Fibroblast of the aortic adventitia (primary cell): ENCODE measurements around the gene TMX2. TPM values are rescaled to one million over a fixed set of nuclear protein-coding genes. Genes with fewer than 3 reads are reported as not detected.
A peak's percentile ranks its signal among the peaks of the same experiment; 100 is the strongest.
"Not testable (repeated sequence)": the region's sequence is repeated elsewhere in the genome, so short reads cannot be mapped to it uniquely, and the experiment has no call there.

Source experiments
- DNase-seq: peaks from one replicate; pipeline ENCODE4 v3.0.0-alpha.2; 2010; ENCODE audit warnings: low read depth
- H3K4me3 ChIP-seq: 2 replicates; pipeline ENCODE4 v1.5.1; 2011; ENCODE audit warnings: low read depth, mild to moderate bottlenecking, control low read depth, low read length, moderate library complexity
- total RNA-seq: library from RNA; depleted of rRNA; stranded (reverse); fragments of >200 nt; gene quantifications from 2 replicates; pipeline ENCODE4 v1.2.3, GENCODE V29; 2012; ENCODE audit warnings: low replicate concordance
- TF ChIP-seq, protein P1 (sequence below): IDR thresholded peaks from 2 replicates; pipeline ENCODE4 v1.5.1; 2011; ENCODE audit warnings: mild to moderate bottlenecking, low read length, control low read depth, inconsistent platforms; ENCODE audit not compliant: insufficient read depth

The TMX2 gene
- total RNA-seq, 1 donor = 66.6 TPM

DNA sequence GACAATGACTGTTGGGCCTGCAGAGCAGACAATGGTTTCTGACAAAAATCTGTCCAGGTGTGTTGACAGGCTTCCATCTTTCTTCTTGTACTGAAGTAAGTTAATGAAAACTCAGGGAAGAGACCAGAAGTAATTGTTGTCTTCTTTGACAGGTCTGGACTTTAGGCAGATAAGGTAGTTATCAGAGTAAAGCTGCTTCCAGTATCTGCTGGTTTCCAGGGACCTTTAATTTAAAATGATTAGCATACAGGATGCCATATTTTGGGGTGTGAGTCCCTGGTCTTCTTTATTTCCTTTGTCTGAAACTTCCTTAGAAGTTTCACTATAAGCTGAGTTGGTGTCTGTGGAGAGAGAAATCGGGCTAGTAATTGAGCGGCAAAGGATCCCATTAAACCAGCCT, 1.4 kb downstream of the TMX2 start:
- peak overlapping the region; percentile 99 for H3K4me3 ChIP-seq
- DNase-seq = no peak

DNA sequence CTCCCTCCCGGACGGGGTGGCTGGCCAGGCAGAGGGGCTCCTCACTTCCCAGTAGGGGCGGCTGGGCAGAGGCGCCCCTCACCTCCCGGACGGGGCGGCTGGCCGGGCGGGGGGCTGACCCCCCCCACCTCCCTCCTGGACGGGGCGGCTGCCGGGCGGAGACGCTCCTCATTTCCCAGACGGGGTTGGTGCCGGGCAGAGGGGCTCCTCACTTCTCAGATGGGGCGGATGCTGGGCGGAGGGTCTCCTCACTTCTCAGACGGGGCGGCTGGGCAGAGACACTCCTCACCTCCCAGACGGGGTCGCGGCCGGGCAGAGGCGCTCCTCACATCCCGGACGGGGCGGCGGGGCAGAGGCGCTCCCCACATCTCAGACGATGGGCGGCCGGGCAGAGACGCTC, 4.3 kb downstream of the TMX2 start:
- H3K4me3 ChIP-seq, DNase-seq: not testable (repeated sequence)

More for the DNA sequence above, 1.4 kb downstream of the TMX2 start:
- TF ChIP-seq, protein P1, sequence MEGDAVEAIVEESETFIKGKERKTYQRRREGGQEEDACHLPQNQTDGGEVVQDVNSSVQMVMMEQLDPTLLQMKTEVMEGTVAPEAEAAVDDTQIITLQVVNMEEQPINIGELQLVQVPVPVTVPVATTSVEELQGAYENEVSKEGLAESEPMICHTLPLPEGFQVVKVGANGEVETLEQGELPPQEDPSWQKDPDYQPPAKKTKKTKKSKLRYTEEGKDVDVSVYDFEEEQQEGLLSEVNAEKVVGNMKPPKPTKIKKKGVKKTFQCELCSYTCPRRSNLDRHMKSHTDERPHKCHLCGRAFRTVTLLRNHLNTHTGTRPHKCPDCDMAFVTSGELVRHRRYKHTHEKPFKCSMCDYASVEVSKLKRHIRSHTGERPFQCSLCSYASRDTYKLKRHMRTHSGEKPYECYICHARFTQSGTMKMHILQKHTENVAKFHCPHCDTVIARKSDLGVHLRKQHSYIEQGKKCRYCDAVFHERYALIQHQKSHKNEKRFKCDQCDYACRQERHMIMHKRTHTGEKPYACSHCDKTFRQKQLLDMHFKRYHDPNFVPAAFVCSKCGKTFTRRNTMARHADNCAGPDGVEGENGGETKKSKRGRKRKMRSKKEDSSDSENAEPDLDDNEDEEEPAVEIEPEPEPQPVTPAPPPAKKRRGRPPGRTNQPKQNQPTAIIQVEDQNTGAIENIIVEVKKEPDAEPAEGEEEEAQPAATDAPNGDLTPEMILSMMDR = no peak

DNA sequence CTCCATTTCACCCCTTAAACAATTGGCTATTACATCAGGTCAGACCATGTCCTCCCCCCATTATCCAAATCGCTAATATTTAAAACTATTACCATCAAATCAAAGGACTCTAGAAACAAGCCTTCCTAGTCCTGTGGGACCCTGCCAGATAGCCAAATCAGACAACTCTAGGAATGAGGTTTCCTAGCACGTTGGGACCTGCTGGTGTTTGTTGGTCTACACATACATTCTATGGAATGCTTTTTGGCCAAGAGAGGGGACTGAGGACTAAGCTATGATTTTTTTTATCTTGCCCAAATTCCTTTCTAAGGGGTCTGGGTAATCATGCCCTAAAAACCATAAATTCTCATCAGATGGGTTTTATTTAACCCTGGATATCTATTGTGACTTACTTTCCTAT, 14.8 kb downstream of the TMX2 start:
- no peak for DNase-seq
- TF ChIP-seq, protein P1 = no peak
- H3K4me3 ChIP-seq = no peak overlapping the region

DNA sequence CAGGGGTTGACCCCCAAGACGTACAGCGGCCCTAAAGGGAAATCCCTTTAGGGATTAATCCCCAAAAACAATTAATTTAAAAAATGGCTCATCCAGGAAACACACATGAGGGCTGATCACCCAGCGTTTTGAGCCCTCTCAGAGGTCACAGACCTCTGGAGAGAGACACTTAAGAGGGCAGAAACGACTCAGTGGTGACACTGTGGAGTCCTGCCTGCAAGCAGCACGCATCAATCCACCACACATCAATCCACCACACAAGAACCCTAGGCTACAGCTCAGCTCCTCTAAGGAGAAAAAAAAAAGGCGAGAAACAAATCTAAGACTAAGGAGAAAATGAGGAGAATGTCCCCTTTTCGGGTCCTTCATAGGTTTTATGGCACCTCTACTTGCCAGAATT, 16.4 kb downstream of the TMX2 start:
- DNase-seq = no peak
- TF ChIP-seq, protein P1 = no peak
- H3K4me3 ChIP-seq = no peak overlapping the region

DNA sequence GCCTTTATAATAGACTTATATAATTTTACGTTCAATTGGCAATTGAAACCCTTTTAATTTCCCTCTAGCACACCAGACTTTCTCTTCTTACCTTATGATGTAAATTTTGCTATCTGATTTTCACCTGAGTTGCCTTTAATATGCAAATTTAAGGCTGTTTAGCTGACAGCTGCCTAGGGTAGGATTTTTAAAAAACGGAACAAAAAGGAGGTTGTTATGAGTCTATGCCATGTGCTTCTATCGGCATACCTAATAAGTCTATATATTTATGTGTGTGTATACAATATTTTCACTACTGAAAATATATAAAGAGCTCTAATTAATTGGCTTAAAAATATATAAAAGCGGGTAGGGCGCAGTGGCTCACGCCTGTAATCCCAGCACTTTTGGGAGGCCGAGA, 17.1 kb downstream of the TMX2 start:
- TF ChIP-seq, protein P1 = no peak
- no peak overlapping the region for H3K4me3 ChIP-seq
- no peak for DNase-seq

DNA sequence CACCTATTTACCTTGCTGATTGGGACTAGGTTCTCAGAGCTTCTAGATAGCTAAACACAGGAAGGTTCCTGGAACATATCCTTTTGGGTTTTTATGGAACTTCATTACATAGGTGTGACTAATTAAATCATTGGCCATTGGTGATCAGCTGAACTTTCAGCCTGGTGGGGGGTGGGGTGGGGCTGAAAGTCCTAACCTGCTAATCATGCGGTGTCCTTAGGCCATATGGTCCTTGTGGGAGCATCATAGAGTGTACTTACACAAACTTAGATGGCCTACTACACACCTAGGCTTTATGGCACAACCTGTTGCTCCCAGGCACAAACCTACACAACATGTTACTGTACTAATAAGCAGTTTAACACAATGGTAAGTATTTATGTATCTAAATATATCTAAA, 20.3 kb downstream of the TMX2 start:
- no peak for DNase-seq
- no peak overlapping the region for H3K4me3 ChIP-seq
- TF ChIP-seq, protein P1 = no peak

DNA sequence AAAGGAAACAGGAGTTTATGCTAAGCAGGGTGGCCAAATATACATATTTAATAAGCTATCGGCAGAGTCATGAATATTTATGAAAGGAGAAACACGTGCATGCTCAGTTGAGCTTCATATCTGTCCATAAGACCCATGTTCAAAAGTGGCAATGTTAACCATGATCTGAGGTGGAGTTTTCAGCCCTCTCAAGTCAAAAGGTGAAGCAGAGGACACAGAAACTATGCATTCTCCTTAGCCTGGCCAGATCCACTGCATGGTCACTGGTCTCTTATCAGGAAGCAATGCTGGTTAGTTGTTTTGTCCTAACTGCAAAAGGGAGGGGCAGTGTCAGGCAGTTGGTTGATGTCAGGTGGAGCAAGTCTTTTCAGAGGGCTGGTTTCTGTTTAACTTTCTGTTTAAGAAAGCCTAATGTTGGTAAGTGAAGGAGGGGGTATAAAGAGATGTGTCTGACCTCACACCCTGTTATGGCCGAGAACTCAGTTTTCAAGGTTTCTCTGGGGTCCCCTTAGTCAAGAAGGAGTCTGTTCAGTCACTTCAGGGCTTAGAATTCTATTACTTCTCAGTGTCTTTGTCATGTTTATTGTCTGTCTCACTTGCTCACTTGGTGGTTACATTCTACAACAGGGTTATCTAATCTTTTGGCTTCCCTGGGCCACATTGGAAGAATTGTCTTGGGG, 23.4 kb downstream of the TMX2 start:
- TF ChIP-seq, protein P1 = no peak
- no peak overlapping the region for H3K4me3 ChIP-seq
- DNase-seq = no peak
